Esophagus muscularis mucosa (tissue), 4 donors: ENCODE results near the gene CIC. TPM values are rescaled to one million over a fixed set of nuclear protein-coding genes. Genes with fewer than 3 reads are reported as not detected.

Experiments used
- DNase-seq: peaks from one replicate; pipeline ENCODE4 v3.0.0-alpha.2; 2017; ENCODE audit errors: extremely low spot score
- H3K27ac ChIP-seq, 4 donors: fragments of 200-600 bp; sonication (generic); replicated peaks in 1 of 4; 1 replicate in 3 of 4; 2 replicates in 1 of 4; pipeline ENCODE4 v1.5.1; 2016 to 2019; ENCODE audit warnings: mild to moderate bottlenecking in 1 of 4
- H3K27me3 ChIP-seq, 4 donors: fragments of 200-600 bp; sonication (generic); one replicate each; pipeline versions ENCODE4 v1.5.1 to v1.6.0; 2016 to 2019
- H3K36me3 ChIP-seq, 4 donors: fragments of 200-600 bp; sonication (generic); one replicate each; pipeline ENCODE4 v1.5.1; 2016 to 2019
- H3K4me1 ChIP-seq, 4 donors: fragments of 200-600 bp; sonication (generic); one replicate each; pipeline ENCODE4 v1.5.1; 2016 to 2019
- H3K4me3 ChIP-seq, 4 donors: fragments of 200-600 bp; sonication (generic); 1 replicate in 2 of 4; 2 replicates in 2 of 4; pipeline ENCODE4 v1.5.1; 2016 to 2019; ENCODE audit warnings: mild to moderate bottlenecking in 4 of 4, moderate library complexity in 1 of 4
- H3K9me3 ChIP-seq, 4 donors: fragments of 200-600 bp; sonication (generic); 1 replicate in 3 of 4; 2 replicates in 1 of 4; pipeline ENCODE4 v1.5.1; 2016 to 2019
- EP300 ChIP-seq: sonication (generic); formaldehyde crosslinking; IDR thresholded peaks from one replicate; pipeline ENCODE4 v1.6.1; 2017; ENCODE audit warnings: antibody characterized with exemption
- POLR2A ChIP-seq: fragments of 450-650 bp; IDR thresholded peaks from one replicate; pipeline ENCODE4 v1.6.1; 2017; ENCODE audit warnings: antibody characterized with exemption, moderate library complexity, mild to moderate bottlenecking, low read depth
- POLR2AphosphoS5 ChIP-seq, 2 donors: sonication (generic); formaldehyde crosslinking; IDR thresholded peaks; one replicate each; pipeline ENCODE4 v1.6.1; 2017; ENCODE audit warnings: antibody characterized with exemption in 2 of 2
- WGBS: methylation state at CpG from one replicate; pipeline ENCODE4 v1.1.5; 2018; 5-methylcytosine and 5-hydroxymethylcytosine counted together
- intact Hi-C: fragments of 100-400 bp; cut with DNase I; formaldehyde crosslinking; loops from one replicate; pipeline ENCODE4 v1.15.1; 2023
- total RNA-seq, 4 donors: library from RNA; depleted of rRNA; stranded (reverse); fragments of >200 nt; gene quantifications; one replicate each; pipeline versions ENCODE4 v1.1.0 to v1.2.1, GENCODE V29; 2016
- TF ChIP-seq, protein P1 (sequence below), 3 experiments: fragments of 200-600 bp in 2 of 3; fragments of 450-650 bp in 1 of 3; sonication (generic) in 2 of 3; IDR thresholded peaks; one replicate each; pipeline ENCODE4 v1.5.1; 2017 to 2019; ENCODE audit warnings: antibody characterized with exemption in 3 of 3, mild to moderate bottlenecking in 2 of 3, moderate library complexity in 1 of 3

The CIC gene
- total RNA-seq, 4 donors from 2014 or later = 37.8 to 74.2 (median 56.3) TPM

DNA sequence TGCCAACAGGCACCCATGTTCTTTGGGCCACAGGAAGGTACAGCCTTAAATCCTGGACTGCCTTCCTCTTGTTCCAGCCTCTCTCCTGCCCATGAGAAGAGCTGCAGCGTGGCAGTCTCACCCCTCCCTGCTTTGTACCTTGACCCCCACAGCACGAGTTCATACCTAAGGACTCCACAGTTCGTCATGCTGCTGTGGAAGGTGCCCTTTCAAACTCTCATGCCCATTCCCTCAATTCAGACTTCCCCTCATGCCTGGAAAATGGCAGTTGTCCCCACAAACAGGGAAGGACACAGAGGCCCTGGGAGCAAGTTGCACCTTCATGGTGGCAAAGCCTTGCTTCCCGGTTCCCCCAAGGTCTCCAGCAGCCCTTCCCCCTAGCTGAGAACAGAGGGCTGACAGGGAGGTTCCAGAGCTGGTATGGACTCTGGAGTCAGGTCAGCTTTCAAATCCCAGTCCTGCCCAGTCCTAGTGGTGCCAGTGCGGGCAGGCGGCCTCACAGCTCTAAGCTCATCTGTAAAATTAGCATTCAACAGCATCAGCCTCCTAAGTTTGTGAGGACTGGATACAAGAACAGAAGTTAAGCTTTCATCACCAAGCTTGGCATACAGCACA lies 35.3 kb upstream of the CIC start:
- no peak for DNase-seq
- intact Hi-C loops = no loop called here
- Histone ChIP-seq H3K4me3 (no peak overlapping the region), H3K9me3 (no peaks in the 10 kb centered on the region), H3K27me3 (no peaks in the 10 kb centered on the region), H3K4me1 (peaks cover 3 to 17% (median 14%) of the 10 kb centered on the region in 4 donors), H3K27ac (no peak overlapping the region), H3K36me3 (peaks cover 66 to 99% (median 85%) of the 10 kb centered on the region in 4 donors)
- TF ChIP-seq POLR2AphosphoS5 (IDR thresholded peaks at IDR 0.05) = no peak
- TF ChIP-seq, protein P1, sequence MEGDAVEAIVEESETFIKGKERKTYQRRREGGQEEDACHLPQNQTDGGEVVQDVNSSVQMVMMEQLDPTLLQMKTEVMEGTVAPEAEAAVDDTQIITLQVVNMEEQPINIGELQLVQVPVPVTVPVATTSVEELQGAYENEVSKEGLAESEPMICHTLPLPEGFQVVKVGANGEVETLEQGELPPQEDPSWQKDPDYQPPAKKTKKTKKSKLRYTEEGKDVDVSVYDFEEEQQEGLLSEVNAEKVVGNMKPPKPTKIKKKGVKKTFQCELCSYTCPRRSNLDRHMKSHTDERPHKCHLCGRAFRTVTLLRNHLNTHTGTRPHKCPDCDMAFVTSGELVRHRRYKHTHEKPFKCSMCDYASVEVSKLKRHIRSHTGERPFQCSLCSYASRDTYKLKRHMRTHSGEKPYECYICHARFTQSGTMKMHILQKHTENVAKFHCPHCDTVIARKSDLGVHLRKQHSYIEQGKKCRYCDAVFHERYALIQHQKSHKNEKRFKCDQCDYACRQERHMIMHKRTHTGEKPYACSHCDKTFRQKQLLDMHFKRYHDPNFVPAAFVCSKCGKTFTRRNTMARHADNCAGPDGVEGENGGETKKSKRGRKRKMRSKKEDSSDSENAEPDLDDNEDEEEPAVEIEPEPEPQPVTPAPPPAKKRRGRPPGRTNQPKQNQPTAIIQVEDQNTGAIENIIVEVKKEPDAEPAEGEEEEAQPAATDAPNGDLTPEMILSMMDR (IDR thresholded peaks at IDR 0.05) = no peak
- TF ChIP-seq EP300 = no peak
- no peak for TF ChIP-seq POLR2A
- WGBS = 83% methylated on average over 4 of the region's 6 CpGs

DNA sequence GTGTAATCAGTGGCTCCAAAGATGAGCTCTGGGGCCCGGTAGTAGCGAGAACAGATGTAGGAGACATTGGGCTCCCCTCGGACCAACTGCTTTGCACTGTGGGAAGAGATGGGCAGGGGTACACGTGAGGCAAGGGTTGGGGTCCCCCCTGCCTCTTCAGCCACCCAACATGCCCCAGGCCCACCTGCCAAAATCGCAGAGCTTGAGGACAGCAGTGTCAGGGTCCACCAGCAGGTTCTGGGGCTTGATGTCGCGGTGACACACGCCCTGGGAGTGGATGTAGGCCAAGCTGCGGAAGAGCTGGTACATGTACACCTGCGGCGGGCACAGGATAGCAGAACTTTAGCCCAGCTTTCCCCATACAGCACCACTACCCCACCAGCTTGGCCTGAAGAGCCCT lies 34.7 kb upstream of the CIC start:
- Histone ChIP-seq H3K36me3 (peaks cover 63 to 99% (median 82%) of the 10 kb centered on the region in 4 donors), H3K9me3 (no peaks in the 10 kb centered on the region), H3K4me1 (peaks cover 3 to 22% (median 19%) of the 10 kb centered on the region in 4 donors), H3K27me3 (no peaks in the 10 kb centered on the region), H3K4me3 (no peak overlapping the region), H3K27ac (no peak overlapping the region)
- 97% methylated on average over 7 of the region's 11 CpGs for WGBS
- intact Hi-C loops = no loop called here
- DNase-seq = no peak
- TF ChIP-seq POLR2AphosphoS5 (IDR thresholded peaks at IDR 0.05) (no peak), EP300 (no peak), POLR2A (no peak)
- TF ChIP-seq, protein P1 (IDR thresholded peaks at IDR 0.05) = no peak

DNA sequence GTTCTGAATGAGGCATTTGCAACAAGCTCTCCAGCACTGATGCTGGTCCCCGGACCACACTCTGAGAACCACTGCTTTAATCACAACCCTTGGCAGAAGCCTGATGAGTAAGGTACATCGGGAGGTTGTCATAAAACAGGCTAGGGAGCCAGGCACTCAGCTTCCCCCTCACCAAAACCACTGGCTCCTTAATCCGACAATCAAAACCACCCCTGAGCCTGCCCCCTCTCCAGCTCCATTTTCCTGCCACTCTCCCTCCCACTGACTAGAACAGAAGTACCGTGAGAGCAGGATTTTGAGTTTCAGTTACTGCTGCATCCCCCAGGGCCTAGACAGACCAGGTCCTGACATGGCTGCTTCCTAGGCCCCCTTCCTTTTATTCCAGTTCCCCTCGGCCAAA lies 33.9 kb upstream of the CIC start:
- Histone ChIP-seq H3K4me1 (peaks cover under 1 to 24% (median 20%) of the 10 kb centered on the region in 4 donors), H3K27ac (no peak overlapping the region), H3K36me3 (peaks cover 62 to 99% (median 82%) of the 10 kb centered on the region in 4 donors), H3K9me3 (no peaks in the 10 kb centered on the region), H3K27me3 (no peaks in the 10 kb centered on the region), H3K4me3 (no peak overlapping the region)
- no peak for TF ChIP-seq POLR2A
- TF ChIP-seq, protein P1 (IDR thresholded peaks at IDR 0.05) = no peak
- TF ChIP-seq POLR2AphosphoS5 (IDR thresholded peaks at IDR 0.05) = no peak
- no peak for TF ChIP-seq EP300
- DNase-seq = no peak
- 75% methylated on average over 5 of the region's 5 CpGs for WGBS
- intact Hi-C loops = no loop called here

DNA sequence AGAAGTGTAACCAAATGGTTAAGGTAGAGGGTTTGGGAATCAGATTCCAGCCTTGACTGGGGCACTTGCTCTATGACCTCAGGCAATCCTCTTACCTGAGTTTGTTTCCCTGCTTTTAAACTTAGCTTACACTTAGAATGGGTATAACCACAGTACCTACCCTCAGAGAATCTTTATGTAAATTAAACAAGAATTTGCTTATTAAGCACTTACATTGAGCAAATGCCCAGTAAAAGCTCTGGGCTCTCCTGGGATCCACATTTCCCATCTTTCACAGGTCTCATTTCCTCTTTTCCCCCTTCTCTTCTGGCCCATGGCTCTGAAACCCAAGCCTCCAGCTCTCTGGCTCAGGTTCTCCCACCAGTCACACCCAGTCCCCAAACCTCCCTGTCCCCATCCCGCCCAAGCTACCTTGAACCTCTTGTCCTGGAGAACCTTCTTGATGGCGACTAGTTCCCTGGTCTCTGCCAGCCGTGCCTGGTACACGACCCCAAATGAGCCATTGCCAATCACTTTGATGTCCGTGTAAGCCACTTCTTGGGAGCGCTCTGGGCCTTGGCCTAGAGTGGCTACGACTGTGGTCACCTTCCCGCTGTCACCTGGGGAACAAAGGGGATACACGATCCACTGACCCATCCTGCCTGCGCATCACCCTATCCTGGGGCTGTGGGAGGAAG lies 29.4 kb upstream of the CIC start:
- DNase-seq = no peak
- Histone ChIP-seq H3K36me3 (peaks cover 18 to 58% (median 38%) of the 10 kb centered on the region in 4 donors), H3K4me3 (no peak overlapping the region), H3K4me1 (peaks cover 23 to 47% (median 40%) of the 10 kb centered on the region in 4 donors), H3K9me3 (no peaks in the 10 kb centered on the region), H3K27me3 (no peaks in the 10 kb centered on the region), H3K27ac (no peak overlapping the region)
- intact Hi-C loops = no loop called here
- 85% methylated on average over 10 of the region's 10 CpGs for WGBS
- TF ChIP-seq, protein P1 (IDR thresholded peaks at IDR 0.05) = no peak
- TF ChIP-seq POLR2A (no peak), EP300 (no peak), POLR2AphosphoS5 (IDR thresholded peaks at IDR 0.05) (no peak)
